Endometrium (tissue), 2 donors: ENCODE results near the gene TMEM132A.
A peak's percentile ranks its signal among the peaks of the same experiment; 100 is the strongest.
"Not testable (repeated sequence)": the region's sequence is repeated elsewhere in the genome, so short reads cannot be mapped to it uniquely, and the experiment has no call there.

Experiments
- FAIRE-seq: peaks from 2 replicates; lab custom pipeline; 2012; peaks lifted over from hg19 to GRCh38; lab: Jason Lieb, UNC
- donor health status: control.
- donor health status: control.

The TMEM132A gene

DNA sequence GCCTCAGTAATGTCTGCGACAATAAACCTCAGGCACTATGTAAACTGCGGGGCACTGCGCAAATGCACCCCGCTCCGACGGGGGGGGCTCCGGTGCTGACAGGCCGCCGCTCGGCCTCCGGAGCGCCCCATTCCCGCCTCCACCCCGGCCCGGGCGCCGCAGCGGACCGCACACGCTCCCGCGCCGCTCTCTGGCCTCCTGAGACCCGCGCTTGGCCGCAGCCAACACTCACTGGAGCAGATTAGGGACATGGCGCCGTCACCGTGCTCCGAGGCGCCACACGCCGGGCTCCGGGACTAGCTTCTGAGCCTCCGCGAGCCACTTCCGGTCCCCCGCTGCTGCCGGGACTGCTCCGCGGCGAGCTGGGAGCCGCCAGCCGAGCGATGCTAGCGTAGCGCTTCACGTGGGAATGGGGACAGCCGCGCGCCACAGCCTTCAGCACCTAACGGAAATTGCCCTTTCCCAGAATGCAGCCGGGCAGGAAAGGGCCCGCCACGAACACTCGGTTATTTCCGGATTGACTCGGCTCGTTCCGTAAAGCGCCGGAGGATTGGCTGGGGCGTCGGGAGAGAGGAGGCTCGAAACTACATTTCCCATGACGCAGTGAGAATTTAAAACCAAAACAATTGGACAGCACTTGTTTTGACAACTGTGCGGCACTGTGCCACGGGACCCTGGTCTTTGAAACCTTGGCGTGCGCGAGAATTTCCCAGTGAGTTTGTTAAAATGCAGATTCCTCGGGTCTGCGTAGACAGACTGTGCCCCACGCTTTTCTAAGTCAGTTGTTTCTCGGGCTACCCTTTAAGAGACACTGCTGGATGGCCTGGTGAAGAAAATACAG, 17.9 kb upstream of the TMEM132A start, which contains the start of gene PRPF19:
Gene PRPF19, minus strand, starts transcription at position 454 of the 841 bp plus-strand sequence. Its CDS starts 203 bp downstream, at position 251.
- FAIRE-seq = peak; percentile 79

DNA sequence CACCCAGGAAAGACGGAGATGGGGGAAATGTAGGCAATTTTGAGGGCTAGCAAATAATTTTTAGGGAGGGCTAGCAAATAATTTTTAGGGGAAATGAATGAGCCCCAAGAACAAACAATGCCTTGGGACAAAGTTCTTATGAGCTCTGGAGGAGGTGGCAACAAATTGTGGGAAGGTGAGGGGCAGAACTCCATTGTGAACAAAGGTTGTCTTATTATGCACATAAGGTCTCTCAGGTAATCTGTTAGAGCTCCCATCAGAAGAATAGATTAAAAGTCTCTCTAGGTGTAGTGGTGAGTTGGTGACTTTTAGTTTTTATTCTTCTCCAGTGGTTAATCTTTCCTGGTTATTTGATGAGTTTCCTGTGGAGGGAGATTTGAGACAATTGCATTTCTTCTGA, 15.5 kb upstream of the TMEM132A start:
- FAIRE-seq = no peak

DNA sequence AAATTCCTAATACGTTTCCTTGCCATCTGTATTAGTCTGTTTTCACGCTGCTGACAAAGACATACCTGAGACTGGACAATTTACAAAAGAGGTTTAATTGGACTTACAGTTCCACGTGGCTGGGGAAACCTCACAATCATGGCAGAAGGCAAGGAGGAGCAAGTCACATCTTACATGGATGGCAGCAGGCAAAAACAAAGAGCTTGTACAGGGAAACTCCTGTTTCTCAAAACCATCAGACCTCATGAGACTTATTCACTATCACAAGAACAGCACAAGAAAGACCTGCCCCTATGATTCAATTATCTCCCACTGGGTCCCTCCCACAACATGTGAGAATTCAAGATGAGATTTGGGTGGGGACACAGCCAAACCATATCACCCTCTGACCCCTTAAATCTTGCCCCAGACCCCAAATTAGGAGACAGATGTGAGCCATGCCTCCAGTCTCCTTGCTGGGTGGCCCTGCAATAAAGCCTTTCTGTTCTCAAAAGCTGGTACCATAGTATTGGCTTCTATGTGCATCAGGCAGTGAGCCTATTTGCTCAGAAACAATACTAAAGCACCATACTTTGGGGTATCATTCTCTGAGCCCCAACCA, 14.5 kb upstream of the TMEM132A start:
- FAIRE-seq = not testable (repeated sequence)

DNA sequence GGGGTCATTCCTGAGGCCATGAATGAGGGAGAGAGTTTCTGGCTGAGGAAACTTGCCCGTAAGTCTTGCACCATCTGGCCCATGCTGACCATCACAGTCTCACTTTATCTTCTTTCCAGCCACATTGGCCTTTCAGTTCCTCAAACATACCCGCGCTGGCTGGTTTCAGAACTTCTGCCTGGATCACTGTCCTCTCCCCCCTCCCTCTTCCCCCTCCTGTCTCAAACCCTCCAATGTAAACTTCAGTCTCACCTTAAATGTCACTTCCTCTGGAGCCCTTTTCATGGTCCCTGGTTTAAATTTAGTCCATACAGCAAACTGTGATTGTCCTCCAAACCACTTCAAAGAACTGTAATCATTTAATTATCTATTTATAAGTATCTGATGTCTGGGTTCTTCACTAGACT, 14.0 kb upstream of the TMEM132A start:
- FAIRE-seq = no peak

DNA sequence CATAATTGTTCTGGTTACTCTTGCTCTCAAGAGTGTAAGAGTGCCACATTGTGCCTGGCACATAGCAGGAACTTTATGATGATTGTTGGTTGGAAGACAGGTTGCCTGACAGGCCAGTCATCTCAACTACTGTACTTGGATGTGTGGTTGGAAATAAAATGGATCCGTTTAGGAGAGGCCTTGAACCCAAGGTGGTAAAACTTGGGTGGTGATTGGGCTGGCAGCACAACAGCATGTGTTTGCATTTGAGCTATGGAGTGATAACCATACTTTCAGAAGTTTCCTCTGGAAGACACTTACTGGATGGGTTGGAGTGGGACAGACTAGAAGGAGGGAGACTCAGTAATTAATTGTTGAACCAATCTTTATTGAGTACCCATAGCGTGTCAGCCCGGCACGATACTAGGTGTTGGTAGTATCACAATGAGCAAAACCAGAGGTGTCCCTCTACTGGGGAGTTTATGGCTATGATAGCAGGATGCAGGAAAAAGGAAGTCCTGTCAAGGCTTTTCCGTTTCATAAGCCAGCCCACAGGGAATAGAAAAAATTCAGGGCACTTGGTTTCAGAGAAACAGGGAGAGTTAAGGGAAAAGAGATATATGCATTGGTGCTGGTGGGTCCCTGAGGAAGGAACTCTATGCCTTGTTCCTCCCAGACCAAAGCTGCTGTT, 13.4 kb upstream of the TMEM132A start:
- no peak for FAIRE-seq

DNA sequence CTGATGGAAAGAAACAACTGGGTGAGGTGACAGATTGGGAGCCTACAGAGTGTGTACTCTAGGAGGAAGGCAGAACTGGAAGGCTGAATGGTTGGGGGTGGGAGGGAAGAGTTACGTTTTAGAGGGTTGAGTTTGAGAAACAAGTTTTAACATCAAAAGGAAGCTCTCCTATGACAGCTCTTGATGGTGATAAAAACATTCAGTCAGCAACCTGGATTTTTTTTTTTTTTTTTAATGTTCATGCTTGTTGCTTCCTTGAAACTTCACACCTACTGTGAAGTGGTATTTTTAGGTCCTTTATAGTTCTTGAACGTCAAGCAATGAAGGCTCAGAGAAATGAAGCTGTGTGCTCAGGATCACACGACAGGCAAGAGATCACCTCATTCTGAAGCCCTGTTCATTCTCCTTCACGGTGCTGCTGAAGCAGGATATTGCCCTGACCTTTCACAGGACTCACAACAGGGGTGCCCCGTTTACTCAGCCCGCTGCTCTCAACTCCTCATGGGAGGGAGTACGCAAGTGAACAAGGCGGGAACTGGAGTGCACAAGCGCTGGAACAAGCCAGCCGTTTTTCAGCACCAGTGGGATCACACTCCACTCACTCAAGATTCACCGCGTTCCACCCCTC, 11.9 kb upstream of the TMEM132A start:
- FAIRE-seq = no peak

DNA sequence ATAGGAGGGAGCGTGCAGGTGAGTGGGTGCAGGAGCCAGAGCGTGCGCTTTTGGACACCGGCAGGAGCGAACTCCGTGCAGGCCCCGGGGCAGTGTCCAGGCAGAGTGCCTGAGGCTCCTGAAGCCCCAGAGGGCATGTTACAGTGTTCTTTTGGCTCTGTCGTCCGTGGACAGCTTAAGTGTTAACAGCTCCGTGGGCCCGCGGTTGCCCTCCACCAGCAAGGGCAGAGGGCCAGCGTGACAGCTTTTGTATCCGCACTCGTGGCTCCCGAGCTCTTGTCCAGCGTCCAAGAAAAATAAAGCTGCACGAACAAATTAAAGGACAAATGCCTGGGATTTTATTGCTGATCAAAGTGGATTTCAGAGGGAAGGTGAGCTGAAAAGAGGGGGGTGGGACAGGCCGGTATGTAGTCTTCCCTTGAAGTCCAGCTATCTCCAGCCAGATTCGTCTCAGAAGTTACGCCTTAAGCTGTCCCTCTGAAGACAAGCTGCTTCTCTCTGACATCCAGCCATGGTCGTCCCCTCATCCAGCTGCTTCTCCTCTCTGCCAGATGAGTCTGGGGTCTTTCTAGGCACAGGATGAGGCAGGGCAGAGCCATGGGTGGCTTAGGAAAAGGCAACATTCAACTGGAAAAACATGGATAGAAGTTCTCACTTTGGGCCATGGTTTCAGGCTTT, 11.3 kb upstream of the TMEM132A start:
- no peak for FAIRE-seq

DNA sequence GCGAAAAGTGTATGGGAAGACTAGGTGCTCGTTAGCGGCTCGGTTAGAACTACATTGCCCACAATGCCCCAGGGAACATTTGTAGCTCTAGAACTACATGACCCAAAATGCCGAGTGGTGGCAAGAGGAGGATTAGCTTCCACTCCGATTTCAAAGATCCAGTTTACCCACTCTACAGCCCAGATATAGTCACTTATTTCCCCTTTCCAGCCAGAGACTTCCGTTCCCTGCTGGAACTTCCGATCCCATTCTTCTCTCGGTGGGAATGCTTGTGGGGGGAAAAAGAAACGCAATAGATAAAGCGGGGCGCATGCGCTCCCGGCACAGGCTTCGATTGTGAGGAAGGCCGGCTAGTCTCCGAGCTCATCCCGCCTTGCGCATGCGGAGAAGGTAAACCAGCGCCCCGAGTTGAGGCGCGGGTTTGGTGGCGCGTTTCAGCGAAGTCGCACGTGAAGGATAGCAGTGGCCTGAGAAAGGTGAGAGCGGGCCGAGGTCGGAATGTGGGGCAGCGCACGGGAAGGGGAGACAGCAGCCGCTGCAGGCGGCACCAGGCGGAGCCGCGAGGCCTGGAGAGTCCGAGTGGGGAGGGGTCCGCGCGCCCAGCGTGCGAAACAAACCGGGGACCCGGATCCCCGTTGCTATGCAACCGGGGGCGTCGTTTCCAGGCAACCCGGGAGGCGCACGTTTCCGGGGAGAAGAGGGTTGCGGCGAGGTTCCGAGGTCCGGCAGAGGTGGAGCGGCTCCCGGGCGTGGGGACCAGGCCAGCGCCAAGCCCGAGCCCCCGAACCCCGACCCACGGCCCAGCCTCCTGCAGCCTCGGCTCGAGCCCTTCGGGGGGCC, 10.2 kb upstream of the TMEM132A start, which contains the start of gene TMEM109:
Gene TMEM109, plus strand, starts transcription at position 366 of the 840 bp plus-strand sequence. CDS start 5,536 bp downstream, outside the sequence.
- FAIRE-seq = no peak

DNA sequence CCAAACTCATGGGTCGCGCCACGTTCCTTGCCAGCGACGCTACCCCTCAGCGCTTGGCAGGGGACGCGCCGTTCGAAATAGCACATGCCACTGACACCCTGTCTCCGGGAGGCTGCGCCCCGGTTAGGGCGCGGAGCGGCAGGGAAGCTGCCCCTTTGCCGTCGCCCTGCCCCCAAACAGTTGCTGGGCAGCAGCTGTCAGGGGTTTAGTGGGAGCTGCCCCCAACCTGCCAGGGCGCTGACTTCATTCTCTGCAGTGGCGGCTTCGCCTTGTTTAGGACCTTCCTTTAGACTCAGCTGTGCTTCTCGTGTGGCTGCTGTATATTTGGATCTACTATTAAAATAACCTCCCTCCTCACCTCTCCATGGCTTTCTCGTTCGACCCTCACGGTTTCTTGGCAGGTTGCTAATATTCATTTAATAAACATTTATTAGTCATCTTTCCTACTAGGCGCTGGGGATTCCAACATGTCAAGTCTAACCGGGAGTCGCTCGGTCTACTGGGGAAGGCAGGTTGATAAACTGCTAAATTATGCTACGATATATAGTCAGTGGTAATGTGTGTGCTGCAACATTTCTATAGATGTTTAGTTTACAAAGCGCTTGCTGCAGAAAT, 9.5 kb upstream of the TMEM132A start:
- FAIRE-seq = no peak

DNA sequence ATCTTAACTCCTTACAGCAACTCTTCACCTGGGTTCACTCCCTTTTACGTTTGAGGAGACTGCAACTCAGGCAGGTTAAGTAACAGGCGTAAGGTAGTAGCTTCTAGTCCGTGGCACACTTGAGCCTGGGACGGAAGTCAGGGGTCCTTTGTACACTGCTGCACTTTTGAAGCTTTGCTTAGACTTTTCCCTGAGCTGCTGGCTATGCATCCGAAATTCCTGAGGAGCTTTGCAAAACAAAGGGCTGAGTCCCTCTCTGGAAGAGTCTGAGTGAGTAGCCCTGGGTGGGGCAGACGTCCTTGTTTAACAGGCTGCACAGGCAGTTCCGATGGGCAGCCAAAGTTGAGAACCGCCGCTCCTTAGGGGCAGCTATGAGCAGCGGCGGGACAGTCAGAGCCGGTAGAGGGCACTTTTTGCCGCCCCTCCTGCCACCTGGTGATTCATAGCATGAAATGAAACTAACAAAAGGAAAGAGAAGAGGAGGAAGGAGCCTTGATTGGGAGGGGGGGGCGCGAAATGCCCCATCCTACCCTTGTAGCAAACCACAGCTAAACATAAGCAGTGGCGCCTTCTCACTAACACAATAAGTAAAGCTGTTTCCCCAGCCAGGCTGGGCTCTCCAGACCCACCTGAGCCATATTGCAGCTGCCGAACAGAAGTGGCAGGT, 8.9 kb upstream of the TMEM132A start:
- no peak for FAIRE-seq

DNA sequence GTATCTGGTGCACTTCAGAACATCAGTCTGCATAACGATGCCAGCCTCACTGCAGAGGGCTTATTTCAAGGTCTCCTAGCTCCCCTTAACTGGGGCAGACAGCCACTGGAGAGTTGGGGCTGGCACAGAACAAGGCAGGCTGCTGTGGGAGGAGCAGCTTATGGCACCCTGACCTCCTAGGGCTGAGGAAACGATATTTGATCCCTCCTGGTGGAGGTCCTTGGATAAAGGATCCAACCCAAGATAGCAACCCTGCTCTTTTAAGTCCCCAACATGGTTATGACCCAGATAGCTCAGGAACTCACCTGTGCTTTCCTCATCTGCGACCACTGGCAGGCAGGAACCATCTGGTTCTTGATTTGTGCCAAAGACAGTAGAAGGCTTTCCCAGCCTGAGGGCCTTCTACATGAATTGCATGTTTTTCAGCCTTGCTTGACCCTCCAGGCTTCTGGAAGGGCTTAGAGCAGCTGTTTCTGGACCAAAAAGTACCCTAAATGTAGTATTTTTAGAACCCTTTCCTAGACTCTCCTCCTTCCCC, 7.5 kb upstream of the TMEM132A start:
- FAIRE-seq = no peak

DNA sequence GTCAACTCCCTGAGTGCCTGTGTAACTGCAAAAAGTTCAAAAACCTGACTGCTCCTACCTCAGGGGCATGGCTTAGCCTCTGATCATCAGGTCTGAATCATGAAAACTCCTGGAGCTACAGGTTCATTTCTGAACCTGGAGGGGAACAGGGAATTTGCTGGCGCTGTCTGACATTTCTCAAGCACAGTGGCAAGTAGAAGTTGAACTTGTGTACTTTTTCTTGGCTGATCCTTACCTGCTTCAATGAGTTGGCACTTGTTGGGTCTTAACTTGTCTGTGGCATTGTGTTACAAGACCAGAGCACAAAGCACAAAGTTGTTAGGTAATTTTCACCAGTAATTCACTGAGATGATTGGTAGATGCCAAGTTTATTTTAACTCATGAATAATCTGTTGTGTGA, 7.0 kb upstream of the TMEM132A start:
- FAIRE-seq = no peak

DNA sequence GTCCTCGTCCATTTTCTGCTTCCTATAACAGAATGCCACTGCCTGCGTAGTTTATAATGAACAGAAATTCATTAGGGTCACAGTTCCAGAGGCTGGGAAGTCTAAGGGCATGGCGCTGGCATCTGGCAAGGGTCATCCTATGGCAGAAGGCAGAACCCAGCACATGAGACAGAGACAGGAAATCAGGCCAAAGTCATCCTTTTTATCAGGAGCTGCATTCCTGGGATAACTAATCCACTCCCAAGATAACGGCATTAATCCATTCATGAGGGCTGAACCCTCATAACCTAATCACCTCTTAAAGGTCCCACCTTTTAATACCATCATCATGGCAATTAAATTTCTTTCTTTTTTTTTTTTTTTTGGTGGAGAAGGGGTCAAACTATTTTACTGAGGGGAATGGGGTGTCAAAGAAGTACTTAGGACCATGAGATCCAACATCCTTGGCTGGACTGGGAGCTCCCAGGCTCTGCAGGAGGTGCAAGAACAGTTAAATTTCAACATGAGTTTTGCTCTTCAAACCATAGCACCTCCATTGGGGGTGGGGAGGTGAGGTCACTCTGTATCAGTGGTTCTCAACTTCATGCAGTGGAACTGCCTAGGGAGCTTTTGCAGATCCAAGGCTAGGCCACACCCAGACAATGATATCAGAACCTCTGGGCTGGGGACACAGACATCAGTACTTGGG, 5.9 kb upstream of the TMEM132A start:
- no peak for FAIRE-seq

DNA sequence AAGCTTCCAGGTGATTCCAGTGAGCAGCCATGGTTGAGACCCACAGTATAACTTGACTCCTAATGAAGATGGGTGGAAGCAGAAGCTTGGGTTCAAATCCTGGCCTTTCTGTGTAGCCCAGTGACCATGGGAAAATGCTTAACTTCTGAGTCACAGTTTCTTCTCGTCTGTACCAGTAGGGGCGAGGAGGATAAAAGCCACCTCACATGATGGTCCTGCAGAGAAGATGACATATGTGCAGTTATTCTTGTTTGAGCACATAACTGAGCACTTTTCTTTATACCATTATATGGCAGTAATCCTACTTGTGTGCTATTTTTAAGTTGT, 5.4 kb upstream of the TMEM132A start:
- FAIRE-seq = no peak

DNA sequence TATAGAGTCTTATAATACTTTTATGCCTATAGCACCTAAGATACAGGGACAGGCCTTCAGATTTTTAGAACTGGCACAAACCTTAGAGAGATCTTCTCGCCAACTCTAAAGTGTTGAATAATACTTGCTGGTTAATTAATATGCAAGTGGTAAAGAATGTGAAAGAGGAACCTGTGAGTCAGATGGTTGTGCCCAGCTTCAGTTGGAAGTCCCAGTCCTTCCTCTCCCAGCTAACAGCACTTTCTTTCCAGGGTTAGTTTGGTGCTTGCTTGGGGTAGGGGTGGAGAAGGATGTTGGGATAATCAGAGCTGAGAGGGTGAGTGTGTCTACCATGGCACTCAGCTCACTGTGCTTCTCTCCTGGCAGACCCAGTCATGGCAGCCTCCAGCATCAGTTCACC, 4.9 kb upstream of the TMEM132A start:
- no peak for FAIRE-seq

DNA sequence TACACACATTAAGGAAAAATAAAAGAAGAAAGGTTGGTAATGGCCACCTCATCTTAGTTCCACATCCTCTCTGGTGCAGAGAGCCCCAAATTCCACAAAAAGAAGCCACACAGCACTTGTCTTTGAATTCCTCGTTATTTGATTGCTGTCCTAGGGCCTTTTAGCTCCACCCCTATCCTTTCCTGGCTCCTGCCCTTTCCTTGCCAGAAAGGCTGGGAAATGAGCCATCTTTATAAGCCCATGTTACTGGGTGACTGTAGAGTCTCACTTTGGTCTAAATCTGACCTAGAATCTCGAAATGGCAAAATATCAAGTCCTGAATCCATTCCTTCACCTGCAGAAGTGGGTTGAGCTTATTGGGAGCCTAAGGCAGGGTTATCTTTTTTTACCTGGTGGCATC, 4.3 kb upstream of the TMEM132A start:
- FAIRE-seq = no peak

DNA sequence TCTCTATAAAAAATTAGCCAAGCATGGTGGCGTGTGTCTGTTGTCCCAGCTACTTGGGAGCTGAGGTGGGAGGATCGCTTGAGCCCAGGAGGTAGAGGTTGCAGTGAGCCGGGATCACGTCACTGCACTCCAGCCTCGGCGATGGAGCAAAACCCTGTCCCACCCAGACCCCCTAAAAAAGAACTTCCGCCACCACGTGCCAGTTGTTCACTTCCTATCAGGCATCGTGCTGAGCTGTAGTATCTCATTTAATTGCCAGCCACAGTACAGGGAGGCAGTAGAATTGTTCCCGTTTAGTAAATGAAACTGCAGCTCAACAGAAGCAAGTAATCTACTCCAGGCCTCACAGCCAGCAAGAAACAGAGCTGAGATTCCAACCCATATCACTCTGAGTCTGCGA, 3.0 kb upstream of the TMEM132A start:
- FAIRE-seq = no peak

DNA sequence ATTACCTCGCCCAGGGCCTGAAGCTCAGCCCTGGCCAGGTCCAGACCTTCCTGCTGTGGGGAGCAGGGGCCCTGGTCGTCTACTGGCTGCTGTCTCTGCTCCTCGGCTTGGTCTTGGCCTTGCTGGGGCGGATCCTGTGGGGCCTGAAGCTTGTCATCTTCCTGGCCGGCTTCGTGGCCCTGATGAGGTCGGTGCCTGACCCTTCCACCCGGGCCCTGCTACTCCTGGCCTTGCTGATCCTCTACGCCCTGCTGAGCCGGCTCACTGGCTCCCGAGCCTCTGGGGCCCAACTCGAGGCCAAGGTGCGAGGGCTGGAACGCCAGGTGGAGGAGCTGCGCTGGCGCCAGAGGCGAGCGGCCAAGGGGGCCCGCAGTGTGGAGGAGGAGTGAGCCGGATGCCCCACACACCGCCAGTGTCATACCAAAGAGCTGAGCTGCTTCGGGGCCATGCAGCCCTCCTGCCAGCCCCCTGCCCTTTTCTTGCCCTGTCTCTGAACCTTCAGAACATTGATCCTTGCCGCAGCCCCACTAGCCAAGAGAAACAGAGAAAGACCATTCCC, 2.4 kb upstream of the TMEM132A start:
- FAIRE-seq = no peak

DNA sequence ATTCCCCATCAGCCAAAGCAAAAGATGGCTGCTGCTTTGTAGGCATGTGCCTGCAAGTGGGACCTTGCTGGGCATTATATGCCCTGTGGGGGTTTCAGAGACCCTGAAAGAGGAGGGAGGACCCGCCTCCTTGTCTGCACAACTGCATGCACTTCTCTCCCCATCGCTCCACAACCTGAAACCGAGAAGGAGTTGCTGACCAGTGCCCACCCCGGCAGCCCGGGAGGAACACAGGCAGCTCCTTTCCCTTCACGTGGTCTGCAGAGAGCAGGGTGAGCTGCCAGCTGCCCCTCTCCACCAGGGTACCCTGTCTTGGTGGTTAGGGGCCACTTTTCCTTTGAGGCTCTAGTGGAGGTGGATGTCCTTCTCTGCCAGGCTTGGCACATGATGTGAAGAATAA, 1.4 kb upstream of the TMEM132A start:
- no peak for FAIRE-seq
